ENCODE measurements around the gene PRKD2. TPM values are rescaled to one million over a fixed set of nuclear protein-coding genes. Genes with fewer than 3 reads are reported as not detected.

PRKD2 gene
- total RNA-seq, 1 donor = 9.7 TPM

GRCh38 chr19:46739290-46739771 is 22.4 kb upstream of the PRKD2 start:
- DNase-seq (ENCODE audit: low read depth) = no peak
- no peak overlapping the region for H3K4me3 ChIP-seq (ENCODE audit: low read depth, low read length)
- no peak for TF ChIP-seq CTCF (IDR thresholded peaks at IDR 0.05; ENCODE audit: insufficient read depth, low read length)

- DNase-seq (ENCODE audit: low read depth) = no peak
- no peak for TF ChIP-seq CTCF (IDR thresholded peaks at IDR 0.05; ENCODE audit: insufficient read depth, low read length)
- H3K4me3 ChIP-seq (ENCODE audit: low read depth, low read length) = no peak overlapping the region
Observed at GRCh38 chr19:46737761-46738171, 20.9 kb upstream of the PRKD2 start.

GRCh38 chr19:46737298-46737654 is 20.4 kb upstream of the PRKD2 start:
- no peak overlapping the region for H3K4me3 ChIP-seq (ENCODE audit: low read depth, low read length)
- DNase-seq (ENCODE audit: low read depth) = no peak
- TF ChIP-seq CTCF (IDR thresholded peaks at IDR 0.05; ENCODE audit: insufficient read depth, low read length) = no peak

GRCh38 chr19:46736531-46737297 is 19.8 kb upstream of the PRKD2 start:
- H3K4me3 ChIP-seq (ENCODE audit: low read depth, low read length) = no peak overlapping the region
- TF ChIP-seq CTCF (IDR thresholded peaks at IDR 0.05; ENCODE audit: insufficient read depth, low read length) = no peak
- no peak for DNase-seq (ENCODE audit: low read depth)

GRCh38 chr19:46733690-46734292 is 16.9 kb upstream of the PRKD2 start:
- TF ChIP-seq CTCF (IDR thresholded peaks at IDR 0.05; ENCODE audit: insufficient read depth, low read length) = no peak
- no peak for DNase-seq (ENCODE audit: low read depth)
- H3K4me3 ChIP-seq (ENCODE audit: low read depth, low read length) = no peak overlapping the region

- no peak for TF ChIP-seq CTCF (IDR thresholded peaks at IDR 0.05; ENCODE audit: insufficient read depth, low read length)
- no peak overlapping the region for H3K4me3 ChIP-seq (ENCODE audit: low read depth, low read length)
- no peak for DNase-seq (ENCODE audit: low read depth)
Observed at GRCh38 chr19:46732966-46733689, 16.2 kb upstream of the PRKD2 start.
